Neural cell (in vitro differentiated cells): ENCODE data around the gene OLFM3.

ENCODE experiments used
- CTCF ChIP-seq: fragments of 450-650 bp; IDR thresholded peaks from 2 replicates; pipeline ENCODE4 v1.5.1; 2014; ENCODE audit warnings: antibody characterized with exemption, mild to moderate bottlenecking, moderate library complexity; ENCODE audit not compliant: poor library complexity, severe bottlenecking
- SMC3 ChIP-seq: fragments of 450-650 bp; conservative IDR thresholded peaks from 2 replicates; pipeline ENCODE4 v1.6.1; 2014; ENCODE audit warnings: antibody characterized with exemption, mild to moderate bottlenecking, moderate library complexity; ENCODE audit not compliant: poor library complexity

- TF ChIP-seq CTCF, result no peak
- TF ChIP-seq SMC3, result no peak
Observed at GRCh38 chr1:101849356-101849755, 147.4 kb downstream of the OLFM3 start.
